Measurements from ENCODE around the gene ZNF300.
A peak's percentile ranks its signal among the peaks of the same experiment; 100 is the strongest.

Gene ZNF300

GRCh38 chr5:150851039-150851438 lies 53.7 kb downstream of the ZNF300 start:
- no peak overlapping the region for H3K18ac ChIP-seq (ENCODE audit: low read depth in 1 of 2, low read length in 2 of 2)
- H2BK120ac ChIP-seq (ENCODE audit: low read depth, low read length): no peak overlapping the region
- H4K8ac ChIP-seq (ENCODE audit: low read length): no peak overlapping the region
- 77% methylated on average over 3 of the region's 3 CpGs for WGBS
- no peak overlapping the region for H3K27ac ChIP-seq (ENCODE audit: low read length, poor library complexity, severe bottlenecking)
- no peak overlapping the region for H2BK5ac ChIP-seq (ENCODE audit: low read depth, low read length, poor library complexity, severe bottlenecking)
- no peak overlapping the region for H3K4ac ChIP-seq (ENCODE audit: low read depth in 1 of 2, low read length in 2 of 2)
- no peak overlapping the region for H2AK5ac ChIP-seq (ENCODE audit: low read length, severe bottlenecking)
- H3K23ac ChIP-seq (ENCODE audit: low read length in 2 of 2): no peak overlapping the region
- peaks cover 0 to 14% of the 10 kb centered on the region in 2 experiments for H3K27me3 ChIP-seq (ENCODE audit: control insufficient read depth in 1 of 2, insufficient read depth in 1 of 2, low read length in 2 of 2)
- H3K4me1 ChIP-seq (ENCODE audit: control insufficient read depth, insufficient read depth, low read depth, low read length): peaks cover 3% of the 10 kb centered on the region
- H4K91ac ChIP-seq (ENCODE audit: low read length): no peak overlapping the region
- H3K4me3 ChIP-seq (ENCODE audit: insufficient read depth in 1 of 2, low read depth in 1 of 2, low read length in 2 of 2): no peak overlapping the region
- no peak overlapping the region for H3K9ac ChIP-seq (ENCODE audit: low read length)
- peaks cover 13% of the 10 kb centered on the region for H3K9me3 ChIP-seq (ENCODE audit: control insufficient read depth, low read length)
- no peaks in the 10 kb centered on the region for H3K36me3 ChIP-seq (ENCODE audit: control insufficient read depth in 1 of 2, insufficient read depth in 2 of 2, low read depth in 1 of 2, low read length in 2 of 2)
- no peak overlapping the region for H2BK12ac ChIP-seq (ENCODE audit: low read length in 2 of 2)
- DNase-seq: no peak
- no peak overlapping the region for H2BK15ac ChIP-seq (ENCODE audit: low read depth, poor library complexity, severe bottlenecking)
- H3K14ac ChIP-seq (ENCODE audit: low read length in 2 of 2): no peak overlapping the region
- no peak overlapping the region for H2AFZ ChIP-seq (ENCODE audit: low read depth, low read length)
- no peaks in the 10 kb centered on the region for H3K79me1 ChIP-seq (replicated peaks; ENCODE audit: low read length, poor library complexity, severe bottlenecking)
- H3K4me2 ChIP-seq (ENCODE audit: low read length, poor library complexity, severe bottlenecking): no peak overlapping the region

DNA sequence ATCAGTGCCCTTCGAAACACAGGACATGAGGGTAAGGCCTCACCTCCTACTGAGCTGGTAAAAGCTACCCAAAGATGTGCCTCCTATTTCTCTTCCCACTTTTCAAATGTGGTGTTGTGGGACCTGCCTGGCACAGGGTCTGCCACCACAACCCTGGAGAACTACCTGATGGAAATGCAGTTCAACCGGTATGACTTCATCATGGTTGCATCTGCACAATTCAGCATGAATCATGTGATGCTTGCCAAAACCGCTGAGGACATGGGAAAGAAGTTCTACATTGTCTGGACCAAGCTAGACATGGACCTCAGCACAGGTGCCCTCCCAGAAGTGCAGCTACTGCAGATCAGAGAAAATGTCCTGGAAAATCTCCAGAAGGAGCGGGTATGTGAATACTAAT lies 56.5 kb downstream of the ZNF300 start:
- Histone ChIP-seq H2BK15ac (ENCODE audit: low read depth, poor library complexity, severe bottlenecking) (no peak overlapping the region), H3K27ac (ENCODE audit: low read length, poor library complexity, severe bottlenecking) (no peak overlapping the region), H3K79me1 (replicated peaks; ENCODE audit: low read length, poor library complexity, severe bottlenecking) (no peaks in the 10 kb centered on the region), H2BK12ac (ENCODE audit: low read length in 2 of 2) (no peak overlapping the region), H3K36me3 (ENCODE audit: control insufficient read depth in 1 of 2, insufficient read depth in 2 of 2, low read depth in 1 of 2, low read length in 2 of 2) (no peaks in the 10 kb centered on the region), H2AFZ (ENCODE audit: low read depth, low read length) (no peak overlapping the region), H2BK5ac (ENCODE audit: low read depth, low read length, poor library complexity, severe bottlenecking) (no peak overlapping the region), H2AK5ac (ENCODE audit: low read length, severe bottlenecking) (no peak overlapping the region), H3K9ac (ENCODE audit: low read length) (no peak overlapping the region), H3K4me2 (ENCODE audit: low read length, poor library complexity, severe bottlenecking) (no peak overlapping the region), H3K4me3 (ENCODE audit: insufficient read depth in 1 of 2, low read depth in 1 of 2, low read length in 2 of 2) (no peak overlapping the region), H3K18ac (ENCODE audit: low read depth in 1 of 2, low read length in 2 of 2) (no peak overlapping the region), H3K23ac (ENCODE audit: low read length in 2 of 2) (no peak overlapping the region), H3K14ac (ENCODE audit: low read length in 2 of 2) (no peak overlapping the region), H3K4ac (ENCODE audit: low read depth in 1 of 2, low read length in 2 of 2) (no peak overlapping the region), H3K27me3 (ENCODE audit: control insufficient read depth in 1 of 2, insufficient read depth in 1 of 2, low read length in 2 of 2) (peaks cover 0 to 14% of the 10 kb centered on the region in 2 experiments), H3K4me1 (ENCODE audit: control insufficient read depth, insufficient read depth, low read depth, low read length) (peaks cover 3% of the 10 kb centered on the region), H3K9me3 (ENCODE audit: control insufficient read depth, low read length) (peaks cover 5% of the 10 kb centered on the region), H2BK120ac (ENCODE audit: low read depth, low read length) (no peak overlapping the region), H4K8ac (ENCODE audit: low read length) (no peak overlapping the region), H4K91ac (ENCODE audit: low read length) (no peak overlapping the region)
- 78% methylated on average over 4 of the region's 4 CpGs for WGBS
- DNase-seq: no peak

DNA sequence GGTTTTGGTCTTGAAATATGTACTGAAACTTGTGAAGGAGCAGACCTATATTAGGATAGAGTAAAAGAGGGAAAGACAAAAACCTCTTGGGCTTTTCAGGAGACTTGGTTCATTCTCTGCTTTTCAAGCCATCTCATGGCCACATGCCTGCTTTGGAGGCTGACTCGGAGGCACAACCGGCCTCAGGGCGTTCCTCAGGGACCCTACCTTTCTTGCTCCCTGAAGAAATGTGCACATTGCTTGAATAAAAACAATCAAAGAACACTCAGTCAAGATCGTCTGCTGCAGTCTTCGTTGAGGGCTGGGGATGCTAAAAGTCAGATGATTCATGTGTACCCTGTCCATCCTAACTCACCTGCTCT lies 57.5 kb downstream of the ZNF300 start:
- no peak overlapping the region for H2BK12ac ChIP-seq (ENCODE audit: low read length in 2 of 2)
- no peak overlapping the region for H2BK15ac ChIP-seq (ENCODE audit: low read depth, poor library complexity, severe bottlenecking)
- H4K8ac ChIP-seq (ENCODE audit: low read length): no peak overlapping the region
- no peak overlapping the region for H3K14ac ChIP-seq (ENCODE audit: low read length in 2 of 2)
- DNase-seq: no peak
- peaks cover 3% of the 10 kb centered on the region for H3K4me1 ChIP-seq (ENCODE audit: control insufficient read depth, insufficient read depth, low read depth, low read length)
- no peak overlapping the region for H2BK5ac ChIP-seq (ENCODE audit: low read depth, low read length, poor library complexity, severe bottlenecking)
- peaks cover 0 to 14% of the 10 kb centered on the region in 2 experiments for H3K27me3 ChIP-seq (ENCODE audit: control insufficient read depth in 1 of 2, insufficient read depth in 1 of 2, low read length in 2 of 2)
- no peaks in the 10 kb centered on the region for H3K9me3 ChIP-seq (ENCODE audit: control insufficient read depth, low read length)
- H3K9ac ChIP-seq (ENCODE audit: low read length): peak overlapping the region; percentile 2
- H2AFZ ChIP-seq (ENCODE audit: low read depth, low read length): no peak overlapping the region
- no peak overlapping the region for H2AK5ac ChIP-seq (ENCODE audit: low read length, severe bottlenecking)
- 36% methylated on average over 5 of the region's 5 CpGs for WGBS
- no peak overlapping the region for H4K91ac ChIP-seq (ENCODE audit: low read length)
- H3K23ac ChIP-seq (ENCODE audit: low read length in 2 of 2): no peak overlapping the region
- H3K27ac ChIP-seq (ENCODE audit: low read length, poor library complexity, severe bottlenecking): no peak overlapping the region
- H3K4ac ChIP-seq (ENCODE audit: low read depth in 1 of 2, low read length in 2 of 2): no peak overlapping the region
- no peak overlapping the region for H3K4me3 ChIP-seq (ENCODE audit: insufficient read depth in 1 of 2, low read depth in 1 of 2, low read length in 2 of 2)
- no peak overlapping the region for H3K4me2 ChIP-seq (ENCODE audit: low read length, poor library complexity, severe bottlenecking)
- H3K36me3 ChIP-seq (ENCODE audit: control insufficient read depth in 1 of 2, insufficient read depth in 2 of 2, low read depth in 1 of 2, low read length in 2 of 2): no peaks in the 10 kb centered on the region
- H2BK120ac ChIP-seq (ENCODE audit: low read depth, low read length): no peak overlapping the region
- H3K18ac ChIP-seq (ENCODE audit: low read depth in 1 of 2, low read length in 2 of 2): no peak overlapping the region
- no peaks in the 10 kb centered on the region for H3K79me1 ChIP-seq (replicated peaks; ENCODE audit: low read length, poor library complexity, severe bottlenecking)

DNA sequence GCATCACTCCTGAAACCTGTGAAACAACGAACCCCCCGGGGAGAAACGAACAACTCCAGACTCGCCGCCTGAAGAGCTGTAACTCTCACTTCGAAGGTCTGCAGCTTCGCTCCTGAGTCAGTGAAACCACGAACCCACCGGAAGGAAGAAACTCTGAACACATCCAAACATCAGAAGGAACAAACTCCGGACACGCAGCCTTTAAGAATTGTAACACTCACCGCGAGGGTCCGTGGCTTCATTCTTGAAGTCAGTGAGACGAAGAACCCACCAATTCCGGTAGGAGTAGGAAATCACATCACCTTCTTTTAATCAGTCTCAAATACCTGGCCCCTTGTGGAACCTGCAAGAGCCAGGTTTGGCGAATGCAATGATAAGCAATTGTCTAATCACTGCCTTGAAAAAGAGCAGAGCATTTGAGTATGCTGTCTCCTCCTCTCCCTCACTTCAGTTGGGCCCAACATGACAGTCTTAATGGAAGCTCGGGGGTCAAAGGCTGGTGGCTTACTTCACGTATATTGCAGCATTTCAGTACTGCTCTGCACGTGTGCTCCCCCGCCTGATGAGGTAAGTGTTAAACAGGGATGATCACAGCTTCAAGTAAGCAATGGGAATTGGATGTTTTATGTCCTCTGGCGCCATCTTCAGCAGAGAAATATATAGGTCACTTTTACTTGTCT lies 58.0 kb downstream of the ZNF300 start:
- DNase-seq: peak; percentile 88
- Histone ChIP-seq H3K18ac (ENCODE audit: low read depth in 1 of 2, low read length in 2 of 2) (no peak overlapping the region), H2BK5ac (ENCODE audit: low read depth, low read length, poor library complexity, severe bottlenecking) (no peak overlapping the region), H3K27me3 (ENCODE audit: control insufficient read depth in 1 of 2, insufficient read depth in 1 of 2, low read length in 2 of 2) (peaks cover 0 to 14% of the 10 kb centered on the region in 2 experiments), H3K4me2 (ENCODE audit: low read length, poor library complexity, severe bottlenecking) (no peak overlapping the region), H3K9ac (ENCODE audit: low read length) (peak overlapping the region; percentile 31), H2BK12ac (ENCODE audit: low read length in 2 of 2) (no peak overlapping the region), H3K27ac (ENCODE audit: low read length, poor library complexity, severe bottlenecking) (no peak overlapping the region), H3K4me3 (ENCODE audit: insufficient read depth in 1 of 2, low read depth in 1 of 2, low read length in 2 of 2) (no peak overlapping the region), H4K91ac (ENCODE audit: low read length) (no peak overlapping the region), H3K4me1 (ENCODE audit: control insufficient read depth, insufficient read depth, low read depth, low read length) (peaks cover 3% of the 10 kb centered on the region), H3K79me1 (replicated peaks; ENCODE audit: low read length, poor library complexity, severe bottlenecking) (no peaks in the 10 kb centered on the region), H2AFZ (ENCODE audit: low read depth, low read length) (no peak overlapping the region), H3K14ac (ENCODE audit: low read length in 2 of 2) (no peak overlapping the region), H3K9me3 (ENCODE audit: control insufficient read depth, low read length) (no peaks in the 10 kb centered on the region), H3K23ac (ENCODE audit: low read length in 2 of 2) (no peak overlapping the region), H2BK120ac (ENCODE audit: low read depth, low read length) (no peak overlapping the region), H3K36me3 (ENCODE audit: control insufficient read depth in 1 of 2, insufficient read depth in 2 of 2, low read depth in 1 of 2, low read length in 2 of 2) (no peaks in the 10 kb centered on the region), H3K4ac (ENCODE audit: low read depth in 1 of 2, low read length in 2 of 2) (no peak overlapping the region), H4K8ac (ENCODE audit: low read length) (no peak overlapping the region), H2BK15ac (ENCODE audit: low read depth, poor library complexity, severe bottlenecking) (no peak overlapping the region), H2AK5ac (ENCODE audit: low read length, severe bottlenecking) (no peak overlapping the region)
- 65% methylated on average over 22 of the region's 22 CpGs for WGBS
